ENCODE measurements around the gene KCNJ14.
"Not testable (repeated sequence)": the region's sequence is repeated elsewhere in the genome, so short reads cannot be mapped to it uniquely, and the experiment has no call there.

KCNJ14 gene

DNA sequence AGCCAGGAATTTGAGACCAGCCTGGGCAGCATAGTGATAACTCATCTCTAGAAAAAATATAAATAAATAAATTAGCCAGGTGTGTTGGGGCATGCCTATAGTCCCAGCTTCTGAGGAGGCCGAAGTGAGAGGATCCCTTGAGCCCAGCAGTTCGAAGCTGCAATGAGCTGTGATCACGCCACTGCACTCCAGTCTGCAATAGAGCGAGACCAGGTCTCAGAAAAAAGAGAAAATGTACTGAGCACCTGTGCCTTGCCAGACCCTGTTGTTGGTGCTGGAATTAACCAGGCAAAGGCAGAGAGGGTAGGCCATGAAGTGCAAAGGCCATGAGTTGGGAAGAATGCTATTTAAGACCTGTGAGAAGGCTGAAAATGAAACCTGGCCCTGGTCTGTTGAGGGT is 16.5 kb downstream of the KCNJ14 start:
- no peak for DNase-seq (ENCODE audit: low read depth)

DNA sequence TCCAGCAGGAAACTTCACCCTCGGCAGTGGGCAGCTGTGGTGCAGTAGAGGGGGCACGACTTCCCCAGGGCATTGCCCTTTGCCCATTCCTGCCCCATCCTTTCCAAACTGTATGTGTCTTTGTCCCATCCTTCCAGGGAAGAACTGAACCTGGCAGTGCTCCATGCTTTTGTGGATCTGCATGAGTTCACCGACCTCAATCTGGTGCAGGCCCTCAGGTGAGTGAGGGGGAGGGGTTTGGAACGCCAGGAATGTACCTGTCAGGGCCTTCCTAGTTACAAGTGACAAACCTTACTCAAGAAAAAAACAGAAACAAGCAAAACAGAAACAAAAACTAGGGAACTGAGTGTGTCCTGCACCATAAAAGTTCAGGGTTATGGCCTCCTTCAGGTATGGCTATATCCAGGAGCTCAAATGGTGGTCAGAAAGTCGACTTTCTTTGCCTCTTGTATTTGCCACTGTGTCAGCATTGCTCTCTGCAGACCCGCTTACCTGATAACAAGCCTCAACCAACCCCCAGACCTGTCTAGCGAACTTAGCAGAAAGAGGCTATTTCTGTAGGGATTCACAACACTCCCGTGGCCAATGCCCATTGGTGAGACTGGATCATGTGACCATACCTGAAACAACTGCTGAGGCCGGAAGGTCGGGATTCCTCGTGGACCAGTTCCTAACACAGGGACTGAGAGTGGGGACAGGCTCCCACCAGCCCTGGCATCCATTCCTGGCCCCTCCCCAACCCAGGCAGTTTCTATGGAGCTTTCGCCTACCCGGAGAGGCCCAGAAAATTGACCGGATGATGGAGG is 18.0 kb downstream of the KCNJ14 start:
- DNase-seq (ENCODE audit: low read depth): no peak

DNA sequence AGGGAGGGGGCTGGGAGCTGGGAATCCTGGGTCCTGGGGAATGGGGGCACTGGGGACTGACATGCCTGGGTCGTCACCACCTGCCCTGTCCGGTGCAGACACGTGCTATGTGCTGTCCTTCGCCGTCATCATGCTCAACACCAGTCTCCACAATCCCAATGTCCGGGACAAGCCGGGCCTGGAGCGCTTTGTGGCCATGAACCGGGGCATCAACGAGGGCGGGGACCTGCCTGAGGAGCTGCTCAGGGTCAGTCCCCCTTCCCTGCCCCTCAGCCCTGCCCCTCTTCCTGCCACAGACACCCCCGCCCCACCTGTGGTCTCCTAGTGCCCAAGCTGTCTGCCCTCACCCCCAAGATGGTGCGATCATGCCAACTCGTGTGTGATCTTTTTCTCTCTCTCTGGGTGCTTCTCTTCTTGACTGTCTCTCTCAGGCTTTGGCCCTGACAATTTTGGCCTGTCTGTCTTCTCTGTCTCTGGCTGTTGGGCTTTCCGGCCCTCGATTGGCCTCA is 18.8 kb downstream of the KCNJ14 start:
- DNase-seq (ENCODE audit: low read depth): no peak

DNA sequence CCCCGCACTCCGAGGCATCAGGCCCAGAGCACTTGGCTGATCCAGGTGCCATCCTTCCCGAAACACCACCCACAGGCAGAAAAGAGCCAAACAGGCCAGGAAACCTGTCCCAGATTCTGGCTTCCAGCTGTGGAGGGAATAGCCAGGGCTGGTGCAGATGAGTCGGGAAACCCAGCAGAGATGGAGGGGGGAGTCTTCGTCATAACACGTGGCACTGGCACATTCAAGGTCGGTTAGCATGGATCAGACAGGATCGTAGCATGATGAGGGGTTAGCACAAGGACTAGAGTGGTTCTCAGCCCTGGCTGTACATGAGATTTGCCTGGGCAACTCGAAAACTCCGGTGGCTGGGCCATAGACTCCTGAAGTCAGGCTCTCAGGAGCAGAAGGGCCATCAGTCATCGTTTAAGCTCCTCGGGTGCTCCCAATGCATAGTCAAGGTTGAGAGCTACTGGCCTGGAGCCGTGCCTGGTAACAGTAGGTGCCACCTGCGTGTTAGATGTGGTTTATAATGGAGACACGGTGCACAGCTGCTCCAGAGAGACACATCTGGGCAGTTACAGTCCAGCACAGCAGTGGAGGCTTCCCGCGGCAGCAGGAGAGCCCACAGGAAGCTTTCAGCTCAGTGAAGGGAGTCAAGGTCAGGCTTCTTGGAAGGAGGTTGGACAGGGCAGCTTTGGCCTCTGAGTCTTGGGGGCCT is 20.1 kb downstream of the KCNJ14 start:
- DNase-seq (ENCODE audit: low read depth): no peak

DNA sequence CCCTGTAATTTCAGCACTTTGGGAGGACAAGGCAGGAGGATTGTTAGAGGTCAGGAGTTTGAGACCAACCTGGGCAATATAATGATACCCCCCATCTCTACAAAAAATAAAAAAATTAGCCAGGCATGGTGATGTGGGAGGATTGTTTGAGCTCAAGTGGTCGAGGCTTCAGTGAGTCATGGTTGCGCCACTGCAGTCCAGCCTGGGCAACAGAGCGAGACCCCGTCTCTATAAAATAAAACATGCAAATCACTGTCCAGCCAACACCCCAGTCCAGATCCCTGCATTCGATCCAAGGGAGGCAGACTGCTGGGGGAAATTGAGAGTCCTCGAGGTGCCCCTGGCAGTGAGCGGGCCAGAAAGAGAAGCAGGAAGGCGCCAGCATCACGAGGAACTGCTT is 20.8 kb downstream of the KCNJ14 start:
- DNase-seq (ENCODE audit: low read depth): no peak

DNA sequence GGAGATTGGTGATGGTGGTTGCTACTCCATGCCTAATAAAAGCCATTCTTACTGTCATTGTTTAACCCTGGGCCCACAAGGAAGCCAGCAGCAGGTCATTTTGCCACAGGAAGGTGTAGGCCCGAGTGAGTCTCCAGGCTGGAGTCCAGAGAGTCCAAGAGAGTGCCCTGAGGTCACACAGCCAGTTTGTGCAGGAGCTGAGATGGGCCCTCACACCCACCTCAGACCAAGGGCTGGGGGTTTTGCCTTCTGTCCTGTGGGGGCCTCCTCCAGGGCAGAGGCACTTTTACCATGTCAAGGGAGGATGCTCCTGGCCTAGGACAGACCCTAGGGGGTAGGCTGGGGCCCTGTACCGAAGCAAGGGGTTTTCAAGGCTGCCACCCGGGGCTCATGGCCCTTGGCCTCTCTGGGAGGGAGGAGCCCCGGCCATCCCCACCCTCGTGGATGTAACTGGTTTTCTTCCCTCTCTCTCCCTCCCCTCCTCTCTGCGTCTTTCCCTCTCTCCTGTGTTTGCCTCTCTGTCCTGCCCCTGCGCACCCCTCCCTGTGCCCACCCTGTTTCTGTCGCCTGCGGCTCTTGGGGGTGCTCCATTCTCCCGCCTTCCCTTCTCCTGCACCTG is 21.8 kb downstream of the KCNJ14 start:
- no peak for DNase-seq (ENCODE audit: low read depth)

DNA sequence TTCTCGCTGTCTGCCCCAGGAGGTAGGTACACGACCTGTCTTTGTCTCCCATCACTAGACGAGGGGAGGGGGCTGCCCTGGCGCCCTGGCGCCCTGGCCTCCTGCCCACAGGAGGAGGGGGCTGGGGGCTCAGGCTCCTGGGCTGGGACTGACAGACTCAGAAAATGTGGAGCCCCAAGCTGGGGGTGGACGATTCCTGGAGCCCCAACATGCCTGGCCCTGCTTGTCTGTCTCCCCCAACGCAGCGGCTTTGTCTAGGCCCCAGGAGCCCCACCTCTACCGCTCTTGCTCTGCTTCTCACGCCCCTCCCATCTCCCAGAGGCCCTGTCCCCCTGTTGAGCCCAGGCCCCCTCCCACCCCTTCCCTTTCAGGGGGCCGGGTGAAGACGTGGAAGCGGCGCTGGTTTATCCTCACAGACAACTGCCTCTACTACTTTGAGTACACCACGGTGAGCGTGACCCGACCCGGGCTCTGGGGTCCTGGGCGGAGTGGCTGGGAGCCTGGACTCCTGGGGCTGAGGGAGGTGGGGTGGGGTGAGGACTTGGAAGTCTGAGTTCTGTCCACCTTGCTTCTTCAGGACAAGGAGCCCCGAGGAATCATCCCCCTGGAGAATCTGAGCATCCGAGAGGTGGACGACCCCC is 22.4 kb downstream of the KCNJ14 start:
- no peak for DNase-seq (ENCODE audit: low read depth)

DNA sequence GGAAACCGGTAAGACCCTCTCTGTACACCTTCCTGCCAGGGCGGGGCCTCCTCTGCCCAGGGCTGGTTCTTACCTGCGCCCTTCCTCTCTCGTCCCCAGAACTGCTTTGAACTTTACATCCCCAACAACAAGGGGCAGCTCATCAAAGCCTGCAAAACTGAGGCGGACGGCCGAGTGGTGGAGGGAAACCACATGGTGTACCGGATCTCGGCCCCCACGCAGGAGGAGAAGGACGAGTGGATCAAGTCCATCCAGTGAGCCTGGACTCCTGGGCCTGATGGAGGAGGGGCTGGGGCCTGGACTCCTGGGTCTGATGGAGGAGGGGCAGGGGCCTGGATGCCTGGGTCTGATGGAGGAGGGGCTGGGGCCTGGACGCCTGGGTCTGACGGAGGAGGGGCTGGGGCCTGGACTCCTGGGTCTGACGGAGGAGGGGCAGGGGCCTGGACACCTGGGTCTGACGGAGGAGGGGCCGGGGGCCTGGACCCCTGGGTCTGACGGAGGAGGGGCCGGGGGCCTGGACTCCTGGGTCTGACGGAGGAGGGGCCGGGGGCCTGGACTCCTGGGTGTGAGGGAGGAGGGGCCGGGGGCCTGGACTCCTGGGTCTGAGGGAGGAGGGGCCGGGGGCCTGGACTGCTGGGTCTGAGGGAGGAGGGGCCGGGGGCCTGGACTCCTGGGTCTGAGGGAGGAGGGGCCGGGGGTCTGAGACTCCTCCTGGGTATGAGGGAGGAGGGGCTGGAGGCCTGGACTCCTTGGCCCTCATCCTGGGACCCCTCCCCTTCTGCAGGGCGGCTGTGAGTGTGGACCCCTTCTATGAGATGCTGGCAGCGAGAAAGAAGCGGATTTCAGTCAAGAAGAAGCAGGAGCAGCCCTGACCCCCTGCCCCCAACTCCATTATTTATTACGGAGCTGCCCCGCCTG is 23.2 kb downstream of the KCNJ14 start:
- DNase-seq (ENCODE audit: low read depth): no peak

DNA sequence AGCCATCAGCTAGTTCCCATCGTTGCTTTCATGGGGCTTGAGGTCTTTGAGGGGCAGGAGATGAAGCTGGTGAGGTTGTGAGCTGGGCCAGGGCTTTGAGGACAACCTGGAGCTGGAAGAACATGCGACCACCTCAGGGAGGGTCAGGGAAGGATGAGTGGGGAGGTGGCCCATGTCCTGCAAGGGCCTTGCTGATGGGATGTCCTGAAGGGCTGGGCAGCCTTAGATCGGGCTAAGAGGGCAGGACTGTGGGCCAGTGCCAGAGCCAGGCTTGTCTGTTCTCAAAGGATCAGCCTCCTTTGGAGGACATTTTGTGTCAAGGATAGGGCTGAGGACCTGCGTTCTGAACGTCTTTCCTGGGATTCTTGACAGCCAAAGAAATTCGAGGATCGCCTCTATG is 24.3 kb downstream of the KCNJ14 start:
- no peak for DNase-seq (ENCODE audit: low read depth)

DNA sequence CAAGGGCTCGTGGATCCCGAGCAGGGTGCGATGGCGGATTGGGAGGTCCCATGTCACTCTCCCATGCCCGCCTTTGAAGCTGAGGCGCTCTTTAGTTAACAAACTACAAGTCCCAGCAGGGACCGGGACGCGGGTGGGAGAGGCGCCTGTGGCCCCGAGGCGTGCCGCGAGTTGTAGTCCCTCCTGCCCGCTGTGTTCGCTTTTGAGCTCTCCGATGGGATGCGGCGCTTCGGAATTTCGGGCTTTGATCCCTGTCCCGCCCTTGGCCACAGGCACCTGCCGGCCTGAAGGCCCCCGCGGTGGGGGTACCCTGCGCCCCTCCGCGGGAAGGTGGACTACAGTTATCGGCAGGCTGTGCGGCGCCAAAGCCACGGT is 24.8 kb downstream of the KCNJ14 start:
- DNase-seq (ENCODE audit: low read depth): no peak

DNA sequence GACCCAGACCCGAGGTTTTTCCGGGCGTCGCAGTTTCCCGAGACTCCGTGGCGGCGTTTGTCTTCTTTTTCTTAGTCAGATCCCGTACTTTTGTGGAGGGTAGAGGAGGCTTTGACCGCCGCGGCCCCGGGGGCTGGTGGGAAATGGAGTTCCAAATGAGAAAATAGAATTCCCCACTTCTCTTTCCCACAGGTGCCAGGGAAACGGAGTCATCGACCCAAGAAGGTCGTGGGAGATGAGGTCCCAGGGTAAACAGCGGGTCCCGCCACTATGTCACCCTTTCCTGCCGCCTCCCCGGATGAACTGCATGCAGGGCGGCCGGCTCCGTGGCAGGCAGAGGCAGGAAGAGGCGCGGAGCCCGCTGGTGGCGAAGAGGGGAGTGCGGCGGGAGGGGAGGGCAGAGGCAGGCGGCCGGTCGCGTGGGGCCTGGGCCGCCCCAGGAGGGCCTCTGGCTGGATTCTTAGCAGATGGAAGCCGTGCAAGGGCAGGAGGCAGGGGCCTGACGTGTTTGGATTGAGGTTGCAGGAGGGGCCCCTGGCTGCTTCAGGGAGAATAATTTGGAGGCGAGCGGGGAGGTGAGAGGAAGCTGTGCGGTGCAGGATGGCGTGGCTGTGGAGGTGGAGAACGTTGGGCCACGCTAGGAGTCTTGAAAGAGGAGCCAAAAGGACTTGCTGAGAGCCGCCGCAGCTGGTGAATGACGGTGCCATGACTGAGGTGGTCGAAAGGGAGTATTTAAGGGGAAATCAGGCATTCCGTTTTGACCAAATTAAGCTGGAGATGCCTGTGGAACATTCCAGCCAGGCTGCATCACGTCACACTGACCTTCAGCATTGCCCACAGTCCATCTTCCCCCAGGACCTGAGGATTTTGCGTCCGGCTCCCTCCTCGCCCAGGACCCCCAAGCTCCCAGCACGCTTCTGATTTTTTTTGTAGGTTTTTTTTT is 25.5 kb downstream of the KCNJ14 start:
- DNase-seq (ENCODE audit: low read depth): no peak

DNA sequence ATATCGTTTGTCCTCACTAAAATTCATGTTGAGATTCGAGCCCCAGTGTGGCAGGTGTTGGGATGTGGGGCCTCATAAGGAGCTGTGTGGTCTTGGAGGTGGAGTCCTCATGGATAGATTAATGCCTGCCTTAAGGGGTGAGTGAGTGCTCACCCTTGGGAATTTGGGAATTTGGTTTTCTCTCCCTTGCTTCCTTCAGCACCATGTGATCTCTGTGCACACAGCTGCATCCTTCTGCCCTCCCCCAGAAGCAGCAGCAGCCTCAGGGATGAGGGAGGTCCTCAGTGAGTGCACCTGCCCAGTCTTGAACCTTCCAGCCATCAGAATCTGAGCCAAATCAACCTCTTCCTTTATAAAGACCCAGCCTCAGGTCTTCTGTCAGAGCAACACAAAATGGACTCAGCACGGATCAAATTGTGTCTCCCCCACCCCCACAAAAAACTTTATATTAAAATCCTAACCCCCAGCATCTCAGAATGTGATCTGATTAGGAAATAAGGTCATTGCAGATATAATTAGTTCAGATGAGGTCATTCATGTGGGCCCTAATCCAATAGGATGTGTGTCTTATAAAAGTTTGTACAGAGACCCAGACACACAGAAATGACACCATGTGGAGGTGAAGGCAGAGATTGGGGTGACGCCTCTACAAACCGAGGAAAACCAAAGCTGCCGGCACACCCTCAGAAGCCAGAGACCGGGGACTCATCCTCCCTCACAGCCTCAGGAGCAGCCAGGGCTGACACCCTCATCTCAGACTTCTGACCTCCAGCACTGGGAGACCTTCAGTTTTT is 26.7 kb downstream of the KCNJ14 start:
- no peak for DNase-seq (ENCODE audit: low read depth)

DNA sequence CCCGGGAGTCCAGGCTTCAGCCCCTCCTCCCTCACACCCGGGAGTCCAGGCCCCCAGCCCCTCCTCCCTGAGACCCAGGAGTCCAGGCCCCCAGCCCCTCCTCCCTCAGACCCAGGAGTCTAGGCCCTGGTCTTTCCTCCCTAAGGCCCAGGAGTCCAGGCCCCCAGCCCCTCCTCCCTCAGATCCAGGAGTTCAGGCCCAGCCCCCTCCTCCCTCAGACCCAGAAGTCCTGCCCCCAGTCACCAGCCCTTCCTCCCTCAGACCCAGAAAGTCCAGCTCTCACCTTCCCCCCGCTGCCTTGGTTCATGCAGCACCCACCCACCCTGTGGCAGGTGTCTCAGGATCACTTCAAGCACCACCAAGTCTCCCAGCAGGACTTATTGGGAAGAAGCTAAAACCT is 27.9 kb downstream of the KCNJ14 start:
- DNase-seq (ENCODE audit: low read depth): no peak

DNA sequence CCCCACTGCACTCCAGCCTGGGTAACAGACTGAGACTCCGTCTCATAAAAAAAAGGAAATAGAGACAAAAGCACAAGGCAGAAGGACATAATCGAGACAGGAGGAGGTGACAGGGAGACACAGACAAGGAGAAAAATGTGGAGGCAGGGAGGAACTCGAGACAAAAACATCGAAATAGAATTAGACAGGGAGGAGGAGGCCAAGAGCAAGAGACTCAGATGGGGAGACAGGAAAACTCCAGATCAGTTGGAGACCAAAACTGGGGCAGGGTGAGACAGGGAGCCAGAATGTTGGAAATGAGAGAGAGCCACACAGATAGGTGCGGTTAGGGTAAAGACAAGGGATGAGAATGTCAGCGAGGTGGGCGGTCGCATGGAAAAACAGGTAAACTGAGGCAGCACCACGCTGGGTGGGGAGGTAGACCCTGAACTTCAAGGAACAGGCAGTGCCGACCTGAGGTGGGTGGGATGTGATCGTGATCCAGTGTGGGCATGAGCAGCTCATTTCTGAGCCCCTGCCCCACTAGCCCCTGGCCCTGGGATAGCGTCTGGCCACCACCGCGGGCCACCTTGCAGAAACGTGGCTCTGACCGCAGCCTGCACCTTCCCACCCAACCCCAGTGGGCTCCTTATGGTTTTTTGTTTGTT is 29.0 kb downstream of the KCNJ14 start:
- DNase-seq (ENCODE audit: low read depth): no peak

DNA sequence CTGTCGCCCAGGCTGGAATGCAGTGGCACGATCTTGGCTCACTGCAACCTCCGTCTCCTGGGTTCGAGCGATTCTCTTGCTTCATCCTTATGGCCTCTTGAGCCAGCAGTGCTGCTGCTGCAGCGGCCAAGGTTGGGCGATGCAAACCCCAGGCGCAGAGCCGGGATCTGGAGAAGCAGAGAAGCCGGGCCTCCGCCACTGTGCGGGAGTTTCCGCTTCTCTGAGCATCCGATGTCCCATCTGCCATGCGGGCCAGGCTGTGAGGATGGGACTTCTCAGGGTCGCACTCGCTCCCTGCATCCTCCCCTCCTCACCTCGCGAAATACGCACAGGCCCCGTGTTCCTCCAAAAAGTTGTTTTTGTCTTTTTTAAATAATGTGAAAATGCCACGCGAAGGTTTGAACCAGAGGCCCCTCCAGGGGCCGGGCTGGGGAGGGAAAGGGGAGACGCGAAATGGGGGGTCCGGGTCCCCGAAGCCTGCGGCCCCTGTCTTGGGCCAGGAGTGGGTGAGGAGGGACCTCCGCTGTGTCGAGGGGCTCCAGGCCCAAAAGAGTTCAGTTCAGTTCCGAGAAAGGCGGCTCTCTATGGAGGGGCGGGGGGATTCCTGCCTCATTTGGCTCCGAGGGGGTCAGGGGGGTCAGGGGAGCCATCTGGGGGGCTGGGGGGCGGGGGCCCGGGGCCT is 29.7 kb downstream of the KCNJ14 start:
- no peak for DNase-seq (ENCODE audit: low read depth)

DNA sequence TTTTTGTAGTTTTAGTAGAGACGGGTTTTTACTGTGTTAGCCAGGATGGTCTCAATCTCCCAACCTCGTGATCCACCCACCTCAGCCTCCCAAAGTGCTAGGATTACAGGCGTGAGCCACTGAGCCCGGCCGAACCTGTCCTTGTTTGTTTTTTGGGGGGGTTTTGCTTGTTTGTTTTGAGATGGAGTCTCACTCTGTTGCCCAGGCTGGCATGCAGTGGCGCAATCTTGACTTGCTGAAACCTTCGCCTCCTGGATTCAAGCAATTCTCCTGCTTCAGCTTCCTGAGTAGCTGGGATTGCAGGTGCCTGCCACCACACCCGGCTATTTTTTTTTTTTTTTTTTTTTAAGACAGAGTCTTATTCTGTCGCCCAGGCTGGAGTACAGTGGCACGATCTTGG is 31.3 kb downstream of the KCNJ14 start:
- DNase-seq (ENCODE audit: low read depth): not testable (repeated sequence)

DNA sequence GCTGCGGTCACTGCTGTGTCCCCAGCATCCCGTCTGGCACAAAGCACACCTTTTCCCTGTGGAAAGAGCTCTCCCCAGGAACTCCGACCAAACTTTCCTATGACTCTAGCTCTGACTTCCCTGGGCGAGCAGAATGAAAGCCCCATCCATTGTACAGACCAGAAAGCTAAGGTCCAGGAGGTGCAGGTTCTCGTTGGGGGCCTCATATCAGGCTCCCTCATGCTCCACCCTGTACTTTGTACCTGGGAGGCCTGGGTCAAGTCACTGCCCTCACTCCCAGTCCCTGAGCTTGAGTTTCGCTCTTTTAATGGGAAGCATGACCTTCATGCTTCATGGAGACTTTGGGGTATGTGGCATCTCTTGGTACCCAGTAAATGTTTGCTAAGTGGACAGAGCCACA is 32.2 kb downstream of the KCNJ14 start:
- no peak for DNase-seq (ENCODE audit: low read depth)

DNA sequence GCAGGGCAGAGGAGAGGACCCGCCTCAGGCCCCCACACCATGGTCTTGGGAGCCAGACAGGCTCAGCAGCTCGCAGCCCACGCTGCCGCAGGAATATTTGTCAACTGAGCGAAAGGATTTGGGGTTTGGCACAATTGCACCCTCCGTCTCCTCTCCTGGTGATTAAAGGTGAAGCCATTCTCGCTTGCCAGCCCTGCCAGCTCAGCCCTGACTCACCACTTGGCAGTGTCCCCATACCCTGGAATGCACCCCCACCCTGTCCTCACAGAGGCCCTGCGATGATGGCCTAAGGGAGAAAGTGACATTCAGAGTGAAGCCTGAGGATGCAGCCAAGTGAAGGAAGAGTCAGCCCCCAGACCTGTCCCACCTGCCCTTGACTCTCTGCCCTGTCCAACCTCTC is 32.6 kb downstream of the KCNJ14 start:
- DNase-seq (ENCODE audit: low read depth): peak; percentile 62
